GM19238 (cell line): ENCODE results near the gene ACER1.
"Not testable (repeated sequence)": the region's sequence is repeated elsewhere in the genome, so short reads cannot be mapped to it uniquely, and the experiment has no call there.

Experiments used
- DNase-seq: peaks from one replicate; pipeline ENCODE4 v3.0.0; 2011; ENCODE audit warnings: low spot score; ENCODE audit not compliant: insufficient read length

The ACER1 gene, protein sequence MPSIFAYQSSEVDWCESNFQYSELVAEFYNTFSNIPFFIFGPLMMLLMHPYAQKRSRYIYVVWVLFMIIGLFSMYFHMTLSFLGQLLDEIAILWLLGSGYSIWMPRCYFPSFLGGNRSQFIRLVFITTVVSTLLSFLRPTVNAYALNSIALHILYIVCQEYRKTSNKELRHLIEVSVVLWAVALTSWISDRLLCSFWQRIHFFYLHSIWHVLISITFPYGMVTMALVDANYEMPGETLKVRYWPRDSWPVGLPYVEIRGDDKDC

DNA sequence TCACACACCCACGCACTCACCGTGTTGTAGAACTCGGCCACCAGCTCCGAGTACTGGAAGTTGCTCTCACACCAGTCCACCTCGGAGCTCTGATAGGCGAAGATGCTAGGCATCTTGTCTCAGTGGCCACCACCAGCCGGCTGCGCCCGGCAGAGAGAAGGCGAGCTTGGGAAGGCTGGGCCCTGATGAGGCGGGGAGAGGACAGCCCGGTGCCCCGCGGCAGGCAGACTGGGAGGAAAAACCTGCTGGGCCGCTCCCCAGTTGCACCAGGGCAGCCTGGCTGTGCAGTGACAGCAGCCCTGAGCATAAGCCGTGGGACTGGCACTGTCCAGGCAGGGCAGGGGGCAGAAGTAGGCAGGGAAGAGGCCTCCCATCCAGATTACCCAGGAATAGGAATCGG lies at the start of gene ACER1:
Gene ACER1, minus strand, starts transcription at position 174 of the 400 bp plus-strand sequence. Its CDS starts 61 bp downstream, at position 113.
- no peak for DNase-seq

GRCh38 chr19:6383188-6383587 lies 49.8 kb upstream of the ACER1 start:
- DNase-seq = no peak

DNA sequence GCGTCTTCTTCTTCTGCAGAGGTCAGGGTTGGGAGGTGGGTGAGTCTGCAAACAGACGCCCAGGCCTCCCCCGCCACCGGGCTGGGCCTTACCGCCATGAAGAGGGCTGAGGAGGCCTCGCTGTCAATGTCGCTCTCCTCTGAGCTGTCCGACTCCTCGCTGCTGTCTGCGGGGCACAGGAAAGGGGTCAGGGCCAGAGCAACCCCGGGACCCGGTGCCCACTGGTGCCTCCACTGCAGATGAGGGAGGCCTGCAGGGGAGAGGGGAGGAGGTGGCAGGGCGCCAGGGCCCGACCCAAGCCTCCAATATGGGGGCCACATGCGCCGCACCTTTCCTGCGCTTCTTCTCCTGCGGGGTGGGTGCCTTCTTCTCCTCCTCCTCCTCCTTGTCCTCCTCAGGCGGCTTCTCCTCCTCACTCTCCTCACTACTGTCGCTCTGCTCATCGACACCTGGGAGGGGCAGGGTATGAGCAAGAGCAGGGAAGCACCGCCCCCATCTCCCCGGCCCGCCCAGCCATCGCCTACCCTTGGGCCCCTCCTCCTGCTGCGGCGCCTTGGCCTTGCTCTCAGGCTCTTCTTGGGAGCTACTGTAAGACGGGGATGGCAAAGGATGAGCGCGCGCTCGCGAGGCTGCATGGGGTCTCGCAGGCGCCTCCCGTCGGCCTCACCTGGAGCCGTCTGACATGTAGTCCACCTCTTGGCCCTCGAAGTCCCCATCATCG lies 47.8 kb upstream of the ACER1 start:
- no peak for DNase-seq

DNA sequence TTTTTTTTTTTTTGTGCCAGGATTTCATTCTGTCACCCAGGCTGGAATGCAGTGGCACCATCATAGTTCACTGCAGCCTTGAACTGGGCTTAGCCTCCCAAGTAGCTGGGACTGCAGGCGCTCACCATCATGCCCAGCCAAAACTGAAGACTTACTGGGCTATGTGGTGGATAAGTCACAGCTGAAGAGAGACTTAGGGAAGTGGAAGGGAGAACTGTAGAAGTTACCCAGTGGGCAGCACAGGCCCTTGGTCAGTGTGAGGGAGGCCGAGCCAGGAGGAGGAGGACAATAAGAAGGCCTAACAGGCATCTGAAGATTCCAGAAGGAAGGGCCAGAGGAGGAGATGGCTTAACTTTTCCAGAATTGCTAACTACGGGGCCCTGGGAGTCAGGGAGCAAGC lies 46.3 kb upstream of the ACER1 start:
- no peak for DNase-seq

DNA sequence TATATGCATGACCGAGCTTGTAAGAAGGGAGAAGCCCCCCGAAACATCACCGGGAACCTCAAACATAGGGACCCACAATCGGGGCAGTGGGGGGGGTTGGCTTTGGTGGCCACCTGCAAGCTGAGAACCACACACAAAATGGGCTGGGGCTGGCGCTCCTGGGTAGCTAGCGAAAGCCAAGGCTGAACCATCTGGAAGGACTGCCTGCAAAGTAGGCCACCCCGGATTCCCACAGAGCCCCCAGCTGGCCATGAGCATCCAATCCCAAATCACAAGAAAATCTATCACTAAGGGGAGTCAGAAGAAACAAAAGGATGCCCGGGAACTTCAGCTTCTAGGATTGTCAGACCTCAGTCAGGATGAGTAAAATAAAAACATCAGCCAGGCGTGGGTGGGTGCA lies 45.1 kb upstream of the ACER1 start:
- no peak for DNase-seq

DNA sequence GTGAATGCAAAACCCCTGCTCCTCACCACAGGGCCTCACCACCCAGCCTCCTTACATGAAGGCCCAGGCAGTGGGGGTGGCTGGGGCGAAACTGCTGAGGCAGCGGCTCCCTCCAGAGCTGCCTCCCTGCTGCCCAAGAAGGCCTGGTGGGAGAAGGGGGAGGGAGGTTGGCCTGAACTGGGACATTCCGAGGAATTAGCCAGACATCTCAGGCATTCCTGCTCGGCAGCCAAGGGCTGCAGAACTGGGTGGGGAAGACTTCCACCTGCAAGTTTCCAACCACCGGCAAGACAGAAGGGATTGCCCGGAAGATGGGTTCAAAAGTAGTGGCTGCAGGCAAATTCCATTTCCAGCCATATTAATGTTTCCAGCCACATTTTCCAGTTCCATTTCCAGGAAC lies 44.6 kb upstream of the ACER1 start:
- no peak for DNase-seq

- DNase-seq = no peak
Observed at GRCh38 chr19:6376512-6377190, 43.2 kb upstream of the ACER1 start.

GRCh38 chr19:6375411-6376010 lies 42.1 kb upstream of the ACER1 start, which contains the start of gene PSPN:
PSPN (minus strand) TSS chr19:6375933; CDS start chr19:6375849, 84 bp downstream.
- no peak for DNase-seq

DNA sequence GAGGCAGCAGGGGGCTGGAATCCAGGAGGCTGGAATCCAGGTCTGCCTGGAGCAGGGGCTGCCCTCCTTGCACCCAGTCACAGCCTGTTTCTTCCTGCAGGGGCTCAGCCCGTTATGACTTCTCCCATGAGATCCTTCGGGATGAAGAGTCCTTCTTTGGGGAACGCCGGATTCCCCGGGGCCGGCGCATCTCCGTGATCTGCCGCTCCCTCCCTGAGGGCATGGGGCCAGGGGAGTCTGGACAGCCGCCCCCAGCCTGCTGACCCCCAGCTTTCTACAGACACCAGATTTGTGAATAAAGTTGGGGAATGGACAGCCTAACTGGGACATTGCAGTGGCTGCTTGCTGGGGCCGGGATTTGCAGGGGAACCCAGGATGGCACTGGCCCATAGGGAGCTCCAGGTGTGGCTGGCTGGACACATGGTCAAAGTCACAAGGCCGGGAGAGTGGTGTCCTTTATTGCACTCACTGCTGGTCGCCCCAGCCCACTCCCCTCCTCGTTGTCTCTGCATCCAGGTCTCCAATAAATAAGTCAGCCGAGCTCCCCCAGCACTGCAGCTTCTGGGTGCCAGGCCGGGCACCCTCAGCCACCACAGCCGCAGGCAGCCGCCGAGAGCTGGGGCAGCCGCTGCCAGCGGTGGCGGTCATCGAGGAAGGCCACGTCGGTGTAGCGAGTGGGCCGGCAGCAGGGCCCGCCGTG lies 41.4 kb upstream of the ACER1 start:
- no peak for DNase-seq

DNA sequence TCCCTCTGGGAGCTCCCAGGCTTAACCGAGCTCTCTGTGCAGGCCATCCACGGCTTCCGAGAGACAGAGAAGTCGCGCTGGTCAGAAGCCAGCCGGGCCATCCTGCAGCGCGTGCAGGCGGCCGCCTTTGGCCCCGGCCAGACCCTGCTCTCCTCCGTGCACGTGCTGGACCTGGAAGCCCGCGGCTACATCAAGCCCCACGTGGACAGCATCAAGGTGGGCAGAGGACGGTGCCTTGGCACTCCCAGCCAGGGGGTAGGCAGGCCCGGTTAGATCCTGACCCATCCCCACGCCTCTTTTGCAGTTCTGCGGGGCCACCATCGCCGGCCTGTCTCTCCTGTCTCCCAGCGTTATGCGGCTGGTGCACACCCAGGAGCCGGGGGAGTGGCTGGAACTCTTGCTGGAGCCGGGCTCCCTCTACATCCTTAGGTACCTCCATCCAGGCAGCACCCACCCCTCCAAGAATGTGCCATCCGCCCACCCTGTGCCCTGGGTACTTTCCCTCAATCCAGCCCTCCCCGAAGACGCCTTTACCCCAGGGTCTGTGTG lies 40.8 kb upstream of the ACER1 start:
- no peak for DNase-seq

DNA sequence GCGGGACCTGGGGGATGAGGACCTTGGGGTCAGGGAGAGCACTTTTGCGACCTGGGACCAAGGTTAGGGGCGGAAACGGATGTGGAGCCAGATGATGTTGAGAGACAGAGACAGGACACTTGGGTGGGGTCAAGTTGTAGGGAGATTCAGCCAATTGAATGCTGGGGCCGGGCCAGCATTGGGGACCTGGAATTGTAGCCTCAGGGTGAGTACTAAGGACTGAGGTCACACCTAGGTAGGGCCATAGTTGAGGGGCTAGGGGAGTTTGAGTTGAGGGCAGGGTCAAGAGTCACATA lies 40.3 kb upstream of the ACER1 start:
- DNase-seq = no peak

- DNase-seq = peak; percentile 91
Observed at GRCh38 chr19:6373096-6373812, 39.8 kb upstream of the ACER1 start.

- peak; percentile 91 for DNase-seq
Observed at GRCh38 chr19:6372594-6373095, 39.2 kb upstream of the ACER1 start, which contains the start of gene ALKBH7. ALKBH7 (plus strand) TSS chr19:6372794; CDS start chr19:6372821, 27 bp downstream.

GRCh38 chr19:6364353-6364752 lies 30.9 kb upstream of the ACER1 start:
- no peak for DNase-seq

DNA sequence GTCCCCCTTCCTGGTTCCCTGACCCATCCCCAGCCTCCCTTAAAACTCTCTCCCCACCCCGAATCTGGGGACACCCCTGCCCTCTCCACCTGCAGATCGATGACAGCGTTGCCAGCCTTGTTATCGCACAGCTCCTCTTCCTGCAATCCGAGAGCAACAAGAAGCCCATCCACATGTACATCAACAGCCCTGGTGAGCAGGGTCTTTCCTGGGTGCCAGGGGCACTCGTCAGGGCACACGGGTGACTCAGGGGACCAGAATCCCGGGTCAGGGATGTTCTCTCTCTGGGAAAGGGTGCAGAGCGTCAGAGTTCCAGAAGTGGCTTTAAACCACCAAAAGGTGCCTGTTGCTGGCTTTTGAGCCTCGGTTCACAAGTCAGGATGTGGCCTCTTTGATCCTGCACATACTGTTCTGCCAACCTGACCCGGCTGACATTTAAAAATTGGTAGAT lies 29.0 kb upstream of the ACER1 start:
- no peak for DNase-seq

DNA sequence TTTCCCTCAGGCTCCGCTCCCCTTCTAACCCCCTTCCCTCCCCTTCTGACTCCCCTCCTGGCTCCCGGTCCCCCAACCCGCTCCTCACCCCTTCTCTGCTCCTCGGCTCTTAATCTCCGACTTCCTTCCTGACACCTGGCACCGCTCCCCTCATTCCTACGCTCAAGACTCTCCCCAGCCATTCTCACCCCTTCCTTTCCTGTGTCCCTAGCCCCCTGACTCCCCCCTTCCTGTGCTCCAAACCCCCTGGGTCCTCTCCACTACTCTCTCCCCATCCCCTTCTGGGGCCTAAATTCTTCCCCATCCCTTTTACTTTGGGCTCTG lies 28.6 kb upstream of the ACER1 start:
- no peak for DNase-seq

DNA sequence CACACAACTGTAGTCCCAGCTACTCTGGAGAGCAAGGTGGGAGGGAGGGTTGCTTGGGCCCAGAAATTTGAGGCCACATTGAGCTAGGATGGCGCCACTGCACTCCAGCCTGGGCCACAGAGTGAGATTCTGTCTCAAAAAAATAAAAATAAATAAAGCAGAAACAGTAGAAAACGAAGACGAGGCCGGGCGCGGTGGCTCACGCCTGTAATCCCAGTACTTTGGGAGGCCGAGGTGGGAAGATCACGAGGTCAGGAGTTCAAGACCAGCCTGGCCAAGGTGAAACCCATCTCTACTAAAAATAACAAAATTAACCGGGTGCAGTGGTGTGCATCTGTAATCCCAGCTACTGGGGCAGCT lies 27.4 kb upstream of the ACER1 start:
- not testable (repeated sequence) for DNase-seq

DNA sequence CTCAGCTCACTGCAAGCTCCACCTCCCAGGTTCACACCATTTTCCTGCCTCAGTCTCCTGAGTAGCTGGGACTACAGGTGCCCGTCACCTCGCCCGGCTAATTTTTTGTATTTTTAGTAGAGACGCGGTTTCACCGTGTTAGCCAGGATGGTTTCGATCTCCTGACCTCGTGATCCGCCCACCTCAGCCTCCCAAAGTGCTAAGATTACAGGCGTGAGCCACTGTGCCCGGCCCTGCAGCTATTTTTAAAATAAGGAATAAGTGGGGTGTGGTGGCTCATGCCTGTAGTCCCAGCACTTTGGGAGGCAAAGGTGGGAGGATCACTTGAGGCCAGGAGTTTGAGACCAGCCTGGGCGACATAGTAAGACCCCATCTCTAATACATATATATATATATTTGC lies 27.0 kb upstream of the ACER1 start:
- not testable (repeated sequence) for DNase-seq

GRCh38 chr19:6359568-6360341 lies 26.3 kb upstream of the ACER1 start:
- DNase-seq = no peak

- no peak for DNase-seq
Observed at GRCh38 chr19:6358003-6358402, 24.6 kb upstream of the ACER1 start.
